A204.1 (cell line): ENCODE data around the gene ASTN2.

Source experiments
- FAIRE-seq: peaks from 2 replicates; lab custom pipeline; 2012; peaks lifted over from hg19 to GRCh38; lab: Jason Lieb, UNC

The ASTN2 gene

GRCh38 chr9:116797276-116797675 is 617.6 kb downstream of the ASTN2 start:
- no peak for FAIRE-seq

GRCh38 chr9:116796669-116797068 is 618.2 kb downstream of the ASTN2 start:
- FAIRE-seq: no peak

GRCh38 chr9:116795821-116796220 is 619.0 kb downstream of the ASTN2 start:
- no peak for FAIRE-seq

GRCh38 chr9:116792271-116792670 is 622.6 kb downstream of the ASTN2 start:
- FAIRE-seq: no peak

- FAIRE-seq: no peak
Observed at GRCh38 chr9:116791326-116791725, 623.5 kb downstream of the ASTN2 start.

- no peak for FAIRE-seq
Observed at GRCh38 chr9:116789081-116789480, 625.8 kb downstream of the ASTN2 start.

- no peak for FAIRE-seq
Observed at GRCh38 chr9:116786737-116787136, 628.1 kb downstream of the ASTN2 start.

GRCh38 chr9:116777116-116777515 is 637.7 kb downstream of the ASTN2 start:
- no peak for FAIRE-seq

- FAIRE-seq: no peak
Observed at GRCh38 chr9:116774421-116775180, 640.3 kb downstream of the ASTN2 start.

GRCh38 chr9:116767219-116767618 is 647.6 kb downstream of the ASTN2 start:
- no peak for FAIRE-seq

GRCh38 chr9:116765011-116765410 is 649.8 kb downstream of the ASTN2 start:
- no peak for FAIRE-seq

GRCh38 chr9:116763770-116764169 is 651.1 kb downstream of the ASTN2 start:
- no peak for FAIRE-seq

- FAIRE-seq: no peak
Observed at GRCh38 chr9:116760636-116761035, 654.2 kb downstream of the ASTN2 start.

GRCh38 chr9:116757030-116757429 is 657.8 kb downstream of the ASTN2 start:
- FAIRE-seq: no peak

- FAIRE-seq: no peak
Observed at GRCh38 chr9:116753389-116753788, 661.5 kb downstream of the ASTN2 start.

GRCh38 chr9:116750510-116750909 is 664.3 kb downstream of the ASTN2 start:
- no peak for FAIRE-seq

GRCh38 chr9:116749772-116750171 is 665.1 kb downstream of the ASTN2 start:
- FAIRE-seq: no peak

GRCh38 chr9:116749176-116749575 is 665.7 kb downstream of the ASTN2 start:
- FAIRE-seq: no peak

- no peak for FAIRE-seq
Observed at GRCh38 chr9:116741742-116742141, 673.1 kb downstream of the ASTN2 start.

- FAIRE-seq: no peak
Observed at GRCh38 chr9:116741086-116741740, 673.6 kb downstream of the ASTN2 start.

- FAIRE-seq: no peak
Observed at GRCh38 chr9:116737152-116737546, 677.7 kb downstream of the ASTN2 start.

GRCh38 chr9:116736399-116737151 is 678.3 kb downstream of the ASTN2 start:
- no peak for FAIRE-seq

GRCh38 chr9:116733010-116733641 is 681.7 kb downstream of the ASTN2 start:
- no peak for FAIRE-seq
